ENCODE measurements around the gene OGDH. TPM values are rescaled to one million over a fixed set of nuclear protein-coding genes. Genes with fewer than 3 reads are reported as not detected.

The OGDH gene
- total RNA-seq, 1 experiment from 2014 or later, result 69.1 TPM

DNA sequence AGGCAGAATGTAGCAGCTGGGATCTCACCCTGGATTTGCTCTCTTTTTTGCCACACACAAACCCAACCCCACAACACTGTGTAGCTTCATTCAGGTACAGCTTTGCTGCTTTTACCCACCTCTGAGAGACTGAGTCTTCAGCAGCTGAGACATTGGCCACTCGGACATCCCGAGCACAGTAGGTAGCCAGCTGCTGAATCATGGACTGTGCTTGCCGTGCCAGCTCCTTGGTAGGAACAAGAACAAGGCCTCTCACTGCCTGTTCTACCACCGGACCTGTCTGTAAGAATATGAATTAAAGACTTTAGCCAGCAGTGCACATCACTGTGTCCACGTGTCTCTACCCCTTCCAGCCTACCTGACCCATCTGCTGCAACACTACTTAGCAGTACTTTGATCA, 33.7 kb upstream of the OGDH start:
- no peak for DNase-seq (ENCODE audit: low read depth, low spot score)
- no peak for ATAC-seq
- peaks cover 80% of the 10 kb centered on the region for H3K79me2 ChIP-seq (ENCODE audit: insufficient read depth, low read length)
- H3K4me2 ChIP-seq (ENCODE audit: low read length), result peak overlapping the region; percentile 84
- H3K4me3 ChIP-seq (replicated peaks in 1 of 2; ENCODE audit: low read depth in 1 of 2, low read length in 2 of 2), result peak overlapping the region; percentile 83 to 88
- no peak overlapping the region for H2AFZ ChIP-seq (ENCODE audit: low read depth, low read length, poor library complexity, severe bottlenecking)
- H3K36me3 ChIP-seq (ENCODE audit: control insufficient read depth in 1 of 2, insufficient read depth in 2 of 2, low read length in 2 of 2), result peaks cover 47 to 53% of the 10 kb centered on the region in 2 experiments
- H3K27me3 ChIP-seq (ENCODE audit: insufficient read depth, low read length), result no peaks in the 10 kb centered on the region
- BruUV-seq (replicated peaks), result no TSS peak
- CTCF ChIA-PET, result no interaction called here
- intact Hi-C loops (cut with micrococcal nuclease), result no loop called here
- no peak for TF ChIP-seq RAD21 (IDR thresholded peaks at IDR 0.05; ENCODE audit: low read depth)
- TF ChIP-seq SRF (IDR thresholded peaks at IDR 0.05; ENCODE audit: low read depth), result no peak
- TF ChIP-seq, protein P1, sequence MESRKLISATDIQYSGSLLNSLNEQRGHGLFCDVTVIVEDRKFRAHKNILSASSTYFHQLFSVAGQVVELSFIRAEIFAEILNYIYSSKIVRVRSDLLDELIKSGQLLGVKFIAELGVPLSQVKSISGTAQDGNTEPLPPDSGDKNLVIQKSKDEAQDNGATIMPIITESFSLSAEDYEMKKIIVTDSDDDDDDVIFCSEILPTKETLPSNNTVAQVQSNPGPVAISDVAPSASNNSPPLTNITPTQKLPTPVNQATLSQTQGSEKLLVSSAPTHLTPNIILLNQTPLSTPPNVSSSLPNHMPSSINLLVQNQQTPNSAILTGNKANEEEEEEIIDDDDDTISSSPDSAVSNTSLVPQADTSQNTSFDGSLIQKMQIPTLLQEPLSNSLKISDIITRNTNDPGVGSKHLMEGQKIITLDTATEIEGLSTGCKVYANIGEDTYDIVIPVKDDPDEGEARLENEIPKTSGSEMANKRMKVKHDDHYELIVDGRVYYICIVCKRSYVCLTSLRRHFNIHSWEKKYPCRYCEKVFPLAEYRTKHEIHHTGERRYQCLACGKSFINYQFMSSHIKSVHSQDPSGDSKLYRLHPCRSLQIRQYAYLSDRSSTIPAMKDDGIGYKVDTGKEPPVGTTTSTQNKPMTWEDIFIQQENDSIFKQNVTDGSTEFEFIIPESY (IDR thresholded peaks at IDR 0.05; ENCODE audit: extremely low read depth, insufficient replicate concordance, low read length), result no peak
- TF ChIP-seq FOSL1 (IDR thresholded peaks at IDR 0.05; ENCODE audit: low read depth), result no peak
- no peak for TF ChIP-seq CBX3 (IDR thresholded peaks at IDR 0.05; ENCODE audit: low read depth)
- TF ChIP-seq, protein P2, sequence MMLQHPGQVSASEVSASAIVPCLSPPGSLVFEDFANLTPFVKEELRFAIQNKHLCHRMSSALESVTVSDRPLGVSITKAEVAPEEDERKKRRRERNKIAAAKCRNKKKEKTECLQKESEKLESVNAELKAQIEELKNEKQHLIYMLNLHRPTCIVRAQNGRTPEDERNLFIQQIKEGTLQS (IDR thresholded peaks at IDR 0.05), result no peak
- H3K9ac ChIP-seq (ENCODE audit: low read length), result peak overlapping the region; percentile 86
- POLR2A ChIA-PET, result interaction anchor here (1.7 kb wide), 1 partner anchor 10 kb away, joined by 14 read pairs; the partner anchor contains the start of gene TMED4
- RAD21 ChIA-PET (ENCODE audit: low non-redundant PET in 1 of 2, low total read pairs in 2 of 2, uncharacterized antibody in 2 of 2, unreplicated experiment in 2 of 2), result no interaction called here
- no peaks in the 10 kb centered on the region for H3K9me3 ChIP-seq (ENCODE audit: control insufficient read depth in 1 of 2, insufficient read depth in 1 of 2, low read depth in 1 of 2, low read length in 2 of 2)
- H4K20me1 ChIP-seq (ENCODE audit: insufficient read depth), result no peaks in the 10 kb centered on the region; the same call in 1 of the 2 replicates
- H3K27ac ChIP-seq (ENCODE audit: low read depth, low read length), result peak overlapping the region; percentile 81
- H3K9me2 ChIP-seq (ENCODE audit: insufficient read depth), result no peaks in the 10 kb centered on the region
- H3K4me1 ChIP-seq (ENCODE audit: control insufficient read depth in 1 of 2, insufficient read depth in 2 of 2, low read length in 2 of 2), result peaks cover 11 to 20% of the 10 kb centered on the region in 2 experiments; a peak in 3 of 4 replicates

All from HCT116 (cell line).